Kidney (tissue), 14 donors: ENCODE results near the gene ARG2. TPM values are rescaled to one million over a fixed set of nuclear protein-coding genes. Genes with fewer than 3 reads are reported as not detected.
A peak's percentile ranks its signal among the peaks of the same experiment; 100 is the strongest.

Experiments
- DNase-seq, 5 donors: peaks; one replicate each; pipeline ENCODE4 v3.0.0-alpha.2; 2013 to 2020
- FAIRE-seq: peaks from 2 replicates; lab custom pipeline; 2012; peaks lifted over from hg19 to GRCh38; lab: Jason Lieb, UNC
- H3K27ac ChIP-seq, 2 donors: one replicate each; pipeline ENCODE4 v1.7.0; 2013; ENCODE audit warnings: low read depth in 2 of 2, low read length in 2 of 2, inconsistent platforms in 1 of 2
- H3K27me3 ChIP-seq: one replicate; pipeline ENCODE4 v1.7.1; 2013; ENCODE audit warnings: low read length, inconsistent platforms; ENCODE audit not compliant: control insufficient read depth, insufficient read depth
- H3K36me3 ChIP-seq, 3 donors: one replicate each; pipeline versions ENCODE4 v1.7.0 to v1.7.1; 2013; ENCODE audit warnings: low read length in 3 of 3, control low read depth in 1 of 3, inconsistent platforms in 1 of 3; ENCODE audit not compliant: insufficient read depth in 3 of 3, control insufficient read depth in 2 of 3
- H3K4me1 ChIP-seq, 3 donors: one replicate each; pipeline versions ENCODE4 v1.7.0 to v1.7.1; 2013; ENCODE audit warnings: low read length in 3 of 3, inconsistent platforms in 1 of 3, low read depth in 1 of 3; ENCODE audit not compliant: control insufficient read depth in 2 of 3, insufficient read depth in 2 of 3
- H3K4me3 ChIP-seq, 3 donors: one replicate each; pipeline versions ENCODE4 v1.7.0 to v1.8.1; 2013; ENCODE audit warnings: low read length in 3 of 3, control low read depth in 1 of 3, inconsistent platforms in 1 of 3
- H3K9ac ChIP-seq, 3 donors: one replicate each; pipeline versions ENCODE4 v1.7.0 to v1.7.1; 2013; ENCODE audit warnings: low read length in 3 of 3, control low read depth in 1 of 3, inconsistent platforms in 1 of 3
- H3K9me3 ChIP-seq, 3 donors: one replicate each; pipeline versions ENCODE4 v1.7.0 to v1.7.1; 2013; ENCODE audit warnings: low read length in 3 of 3, control low read depth in 1 of 3, inconsistent platforms in 1 of 3; ENCODE audit not compliant: control insufficient read depth in 2 of 3, insufficient read depth in 1 of 3
- CTCF ChIP-seq: IDR thresholded peaks from 3 replicates; pipeline ENCODE4 v1.5.1; 2012; ENCODE audit warnings: mild to moderate bottlenecking, moderate library complexity, borderline replicate concordance; ENCODE audit not compliant: insufficient read depth; ENCODE audit errors: extremely low read depth
- intact Hi-C: fragments of 100-400 bp; cut with DNase I; formaldehyde crosslinking; loops from one replicate; pipeline ENCODE4 v1.11.1; 2022
- polyA plus RNA-seq: library from polyadenylated mRNA; stranded (reverse); fragments of 350-450 nt; fragmentation: Illumina TruSeq; extraction: RNeasy Lipid Tissue Mini Kit (QIAGEN cat#74804); gene quantifications from one replicate; pipeline ENCODE4 v1.2.3, GENCODE V29; 2014; ENCODE audit warnings: low read depth, low replicate concordance; ENCODE audit not compliant: insufficient read depth
- total RNA-seq: library from RNA; stranded (reverse); fragmentation: NEBNext Ultra II Directional; extraction: Animal tissue kit (Norgen Biotek cat#: 25700); gene quantifications from one replicate; pipeline ENCODE4 v1.2.1, GENCODE V29; 2021
- donor health status: control.
- donor health status: control.
- donor health status: control.
- donor health status: control.
- donor health status: control.
- donor health status: DM: yes; HTN: yes; CAD: no.
- donor health status: Normal renal cell carcinoma (clear cell type).

The ARG2 gene
- total and polyA plus RNA-seq, 2 donors from 2014 or later, result 19.2 to 77.0 TPM

GRCh38 chr14:67571991-67572323 lies 47.8 kb upstream of the ARG2 start:
- no peak for TF ChIP-seq CTCF
- Histone ChIP-seq H3K4me3 (no peak overlapping the region), H3K27ac (no peak overlapping the region), H3K4me1 (peaks cover 0 to 11% (median 6%) of the 10 kb centered on the region in 3 donors), H3K27me3 (no peaks in the 10 kb centered on the region), H3K36me3 (no peaks in the 10 kb centered on the region), H3K9me3 (no peaks in the 10 kb centered on the region), H3K9ac (no peak overlapping the region)
- FAIRE-seq (no peak), DNase-seq (peak in 3 of 5 donors; percentile 43 to 67 (median 54))
- intact Hi-C loops, result no loop called here

DNA sequence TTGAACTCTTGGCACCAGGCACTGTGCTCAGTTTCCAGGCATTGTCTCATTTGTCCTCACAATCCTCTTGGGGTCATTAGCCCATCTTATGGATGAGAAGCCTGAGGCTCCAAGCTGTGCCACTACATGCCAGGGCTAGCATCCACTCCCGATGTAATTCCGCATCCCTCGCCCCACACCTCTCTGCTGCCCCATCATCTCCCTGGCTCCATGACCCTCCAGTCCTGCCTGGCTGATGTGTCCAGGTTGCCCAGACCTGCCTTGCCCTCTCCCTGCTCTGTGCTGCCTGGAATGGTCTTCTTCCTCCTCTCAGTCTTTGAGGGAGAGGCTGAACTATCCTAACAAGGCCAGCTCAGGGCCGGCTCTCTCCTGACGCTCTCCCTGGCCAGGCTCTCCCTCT lies 47.1 kb upstream of the ARG2 start:
- no peak overlapping the region for H3K9ac ChIP-seq
- H3K4me3 ChIP-seq, result no peak overlapping the region
- peaks cover 0 to 17% (median 12%) of the 10 kb centered on the region in 3 donors for H3K4me1 ChIP-seq
- no peak for TF ChIP-seq CTCF
- FAIRE-seq (no peak), DNase-seq (no peak)
- no peak overlapping the region for H3K27ac ChIP-seq
- no peaks in the 10 kb centered on the region for H3K27me3 ChIP-seq
- H3K36me3 ChIP-seq, result no peaks in the 10 kb centered on the region
- intact Hi-C loops, result no loop called here
- no peaks in the 10 kb centered on the region for H3K9me3 ChIP-seq

DNA sequence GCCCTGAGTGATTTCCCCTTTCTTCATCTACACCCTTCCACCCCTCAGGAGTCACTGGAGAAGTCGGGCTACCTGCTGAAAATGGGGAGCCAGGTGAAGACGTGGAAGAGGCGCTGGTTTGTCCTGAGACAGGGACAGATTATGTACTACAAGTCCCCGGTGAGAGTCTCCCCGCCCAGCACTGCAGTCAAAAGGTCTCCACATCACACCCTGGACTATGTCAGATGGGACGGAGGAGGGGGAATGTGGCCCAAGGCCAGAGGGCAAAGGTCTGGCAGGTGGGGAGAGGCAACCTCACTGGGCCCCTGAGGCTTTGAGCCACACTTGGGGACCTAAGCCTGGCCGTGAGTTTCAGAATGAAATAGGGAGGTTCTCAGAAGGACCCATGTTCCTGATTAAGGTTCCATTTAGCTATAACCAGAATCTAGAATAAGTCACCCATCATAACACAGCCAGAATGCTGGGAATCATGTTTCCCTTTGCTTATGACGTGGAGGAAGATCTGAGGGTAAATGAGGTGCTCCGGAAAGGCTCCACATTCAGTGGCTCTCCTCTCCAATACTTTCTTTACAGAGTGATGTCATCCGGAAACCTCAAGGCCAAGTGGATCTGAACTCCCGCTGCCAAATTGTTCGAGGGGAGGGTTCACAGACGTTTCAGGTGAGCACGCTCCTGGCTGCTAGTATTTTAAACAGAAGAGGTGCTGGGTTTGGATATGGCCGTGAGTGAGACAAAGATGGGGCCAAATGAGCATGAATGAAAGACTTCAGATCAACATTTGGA lies 46.3 kb upstream of the ARG2 start:
- Histone ChIP-seq H3K9me3 (no peaks in the 10 kb centered on the region), H3K4me3 (no peak overlapping the region), H3K9ac (no peak overlapping the region), H3K36me3 (peaks cover 0 to 2% (median 0%) of the 10 kb centered on the region in 3 donors), H3K4me1 (peaks cover 0 to 25% (median 18%) of the 10 kb centered on the region in 3 donors), H3K27ac (no peak overlapping the region), H3K27me3 (no peaks in the 10 kb centered on the region)
- intact Hi-C loops, result no loop called here
- DNase-seq (no peak), FAIRE-seq (no peak)
- TF ChIP-seq CTCF, result no peak
